ENCODE results near the gene MTCL1. TPM values are rescaled to one million over a fixed set of nuclear protein-coding genes. Genes with fewer than 3 reads are reported as not detected.

MTCL1 gene
- total RNA-seq, 1 experiment from 2014 or later, result 297 TPM

DNA sequence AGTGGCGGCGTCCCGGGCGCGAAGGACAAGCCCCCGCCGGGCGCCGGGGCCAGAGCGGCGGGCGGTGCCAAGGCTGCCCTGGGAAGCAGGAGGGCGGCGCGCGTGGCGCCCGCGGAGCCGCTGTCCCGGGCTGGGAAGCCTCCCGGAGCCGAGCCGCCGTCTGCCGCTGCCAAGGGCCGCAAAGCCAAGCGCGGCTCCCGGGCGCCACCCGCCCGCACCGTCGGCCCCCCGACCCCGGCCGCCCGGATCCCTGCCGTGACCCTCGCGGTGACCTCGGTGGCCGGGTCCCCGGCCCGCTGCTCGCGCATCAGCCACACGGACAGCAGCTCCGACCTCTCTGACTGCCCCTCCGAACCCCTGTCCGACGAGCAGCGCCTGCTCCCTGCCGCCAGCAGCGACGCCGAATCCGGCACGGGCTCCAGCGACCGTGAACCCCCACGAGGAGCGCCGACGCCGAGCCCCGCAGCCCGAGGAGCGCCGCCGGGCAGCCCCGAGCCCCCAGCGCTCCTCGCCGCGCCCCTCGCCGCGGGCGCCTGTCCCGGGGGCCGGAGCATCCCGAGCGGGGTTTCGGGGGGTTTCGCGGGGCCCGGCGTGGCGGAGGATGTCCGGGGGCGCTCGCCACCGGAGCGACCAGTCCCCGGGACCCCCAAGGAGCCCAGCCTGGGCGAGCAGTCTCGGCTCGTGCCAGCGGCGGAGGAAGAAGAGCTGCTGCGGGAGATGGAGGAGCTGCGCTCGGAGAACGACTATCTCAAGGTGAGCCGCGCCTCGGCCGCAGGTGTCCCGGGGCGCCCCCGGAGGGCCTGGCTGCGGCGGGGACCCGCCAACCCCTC is 820 bp downstream of the MTCL1 start:
- no peaks in the 10 kb centered on the region for H3K27me3 Mint-ChIP-seq (ENCODE audit: unreplicated experiment)
- CTCF ChIA-PET, result interaction anchor here (1.0 kb wide), 1 partner anchor 282 kb away, joined by 5 read pairs; no protein-coding TSS in a partner anchor
- TF ChIP-seq CTCF (IDR thresholded peaks at IDR 0.05; ENCODE audit: unreplicated experiment), result no peak
- intact Hi-C loops (cut with micrococcal nuclease; ENCODE audit: unreplicated experiment), result loop anchor here (5.0 to 10.0 kb wide), 4 partner anchors 41 to 429 kb away; partner anchors contain the start of gene ANKRD12
- H3K9me3 Mint-ChIP-seq (ENCODE audit: low read depth, unreplicated experiment), result no peaks in the 10 kb centered on the region
- peak overlapping the region; percentile 92 for H3K4me3 Mint-ChIP-seq (ENCODE audit: low read depth, unreplicated experiment)
- no TSS peak for BruUV-seq (replicated peaks)
- DNase-seq, result peak; percentile 28
- peaks cover 62% of the 10 kb centered on the region for H3K36me3 Mint-ChIP-seq (ENCODE audit: insufficient read depth, unreplicated experiment)
- H3K4me1 Mint-ChIP-seq (ENCODE audit: low read depth, unreplicated experiment), result peaks cover 56% of the 10 kb centered on the region
- H3K27ac Mint-ChIP-seq (ENCODE audit: unreplicated experiment), result peak overlapping the region; percentile 90

DNA sequence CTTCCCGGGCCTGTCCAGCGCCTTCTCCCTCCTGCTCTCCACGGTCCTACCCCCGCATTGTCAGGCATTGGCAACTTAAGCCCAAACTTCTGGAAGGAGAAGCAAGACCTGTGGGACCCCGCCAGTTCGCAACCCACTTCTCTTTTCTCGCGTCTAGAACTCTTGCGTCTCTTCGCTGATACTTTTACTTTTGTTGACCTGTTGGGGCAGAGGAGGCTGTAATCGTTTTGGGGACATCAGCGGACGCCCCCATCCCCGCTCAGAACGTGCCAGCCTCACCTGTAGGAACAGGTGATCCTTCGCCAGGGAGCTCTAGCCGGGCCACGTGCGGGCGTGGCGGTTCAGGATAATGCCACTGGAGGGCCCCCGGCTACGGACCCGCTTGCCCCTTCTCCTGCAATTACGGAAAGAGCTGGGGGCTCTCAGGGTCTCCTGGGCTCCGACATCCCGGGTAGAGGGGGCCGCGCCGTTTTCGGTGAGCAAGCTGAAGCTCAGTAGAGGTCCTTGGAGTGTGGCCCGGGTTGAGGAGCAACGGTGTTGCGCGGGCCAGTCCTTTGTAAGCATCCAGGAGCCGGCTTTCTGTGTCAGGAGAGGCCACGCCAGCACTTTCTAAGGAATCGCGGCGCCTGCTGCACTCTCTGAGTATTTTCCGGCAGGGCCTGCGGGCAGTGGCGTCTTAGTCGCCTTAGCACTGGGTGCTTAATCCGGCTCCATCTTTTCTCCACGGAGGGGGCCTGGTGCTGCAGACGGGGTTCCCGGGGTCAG is 1.6 kb downstream of the MTCL1 start:
- TF ChIP-seq CTCF (IDR thresholded peaks at IDR 0.05; ENCODE audit: unreplicated experiment), result peak; percentile 47
- CTCF ChIA-PET, result interaction anchor here (0.7 to 2.0 kb wide), 5 partner anchors 10 to 281 kb away, joined by 3 to 6 read pairs (median 4); no protein-coding TSS in a partner anchor
- intact Hi-C loops (cut with micrococcal nuclease; ENCODE audit: unreplicated experiment), result loop anchor here (1.0 to 10.0 kb wide), 5 partner anchors 23 to 428 kb away; partner anchors contain the start of gene ANKRD12
- BruUV-seq (replicated peaks), result TSS peak; percentile 68
- peaks cover 48% of the 10 kb centered on the region for H3K4me1 Mint-ChIP-seq (ENCODE audit: low read depth, unreplicated experiment)
- peak overlapping the region; percentile 90 for H3K27ac Mint-ChIP-seq (ENCODE audit: unreplicated experiment)
- peak overlapping the region; percentile 92 for H3K4me3 Mint-ChIP-seq (ENCODE audit: low read depth, unreplicated experiment)
- no peaks in the 10 kb centered on the region for H3K27me3 Mint-ChIP-seq (ENCODE audit: unreplicated experiment)
- DNase-seq, result peak; percentile 70
- H3K9me3 Mint-ChIP-seq (ENCODE audit: low read depth, unreplicated experiment), result no peaks in the 10 kb centered on the region
- peaks cover 66% of the 10 kb centered on the region for H3K36me3 Mint-ChIP-seq (ENCODE audit: insufficient read depth, unreplicated experiment)

GRCh38 chr18:8707556-8708300 is 2.4 kb downstream of the MTCL1 start:
- DNase-seq, result peak; percentile 44
- H3K4me1 Mint-ChIP-seq (ENCODE audit: low read depth, unreplicated experiment), result peaks cover 51% of the 10 kb centered on the region
- H3K27ac Mint-ChIP-seq (ENCODE audit: unreplicated experiment), result peak overlapping the region; percentile 90
- no peak for TF ChIP-seq CTCF (IDR thresholded peaks at IDR 0.05; ENCODE audit: unreplicated experiment)
- peaks cover 74% of the 10 kb centered on the region for H3K36me3 Mint-ChIP-seq (ENCODE audit: insufficient read depth, unreplicated experiment)
- intact Hi-C loops (cut with micrococcal nuclease; ENCODE audit: unreplicated experiment), result loop anchor here (1.0 to 10.0 kb wide), 5 partner anchors 23 to 427 kb away; partner anchors contain the start of gene ANKRD12
- TSS peak; percentile 47 for BruUV-seq (replicated peaks)
- no peaks in the 10 kb centered on the region for H3K27me3 Mint-ChIP-seq (ENCODE audit: unreplicated experiment)
- CTCF ChIA-PET, result interaction anchor here (0.6 to 2.0 kb wide), 8 partner anchors 11 to 280 kb away, joined by 3 to 6 read pairs (median 4); no protein-coding TSS in a partner anchor
- peak overlapping the region; percentile 92 for H3K4me3 Mint-ChIP-seq (ENCODE audit: low read depth, unreplicated experiment)
- no peaks in the 10 kb centered on the region for H3K9me3 Mint-ChIP-seq (ENCODE audit: low read depth, unreplicated experiment)

- intact Hi-C loops (cut with micrococcal nuclease; ENCODE audit: unreplicated experiment), result loop anchor here (5.0 to 10.0 kb wide), 4 partner anchors 39 to 426 kb away; partner anchors contain the start of gene ANKRD12
- no peak for TF ChIP-seq CTCF (IDR thresholded peaks at IDR 0.05; ENCODE audit: unreplicated experiment)
- peak overlapping the region; percentile 90 for H3K27ac Mint-ChIP-seq (ENCODE audit: unreplicated experiment)
- H3K9me3 Mint-ChIP-seq (ENCODE audit: low read depth, unreplicated experiment), result no peaks in the 10 kb centered on the region
- no peak for DNase-seq
- H3K4me1 Mint-ChIP-seq (ENCODE audit: low read depth, unreplicated experiment), result peaks cover 44% of the 10 kb centered on the region
- peak overlapping the region; percentile 92 for H3K4me3 Mint-ChIP-seq (ENCODE audit: low read depth, unreplicated experiment)
- no TSS peak for BruUV-seq (replicated peaks)
- no peaks in the 10 kb centered on the region for H3K27me3 Mint-ChIP-seq (ENCODE audit: unreplicated experiment)
- peaks cover 69% of the 10 kb centered on the region for H3K36me3 Mint-ChIP-seq (ENCODE audit: insufficient read depth, unreplicated experiment)
- CTCF ChIA-PET, result interaction anchor here (0.6 to 2.0 kb wide), 4 partner anchors 13 to 78 kb away, joined by 3 to 6 read pairs (median 5); no protein-coding TSS in a partner anchor
These were observed 3.3 kb downstream of the MTCL1 start for GRCh38 chr18:8708670-8709069.

All from Calu3 (cell line).